ENCODE results near the gene MAP2K5. TPM values are rescaled to one million over a fixed set of nuclear protein-coding genes. Genes with fewer than 3 reads are reported as not detected.

MAP2K5 gene
- total RNA-seq, 1 donor from 2014 or later = 30.7 TPM

GRCh38 chr15:67850336-67850735 is 307.8 kb downstream of the MAP2K5 start:
- no peaks in the 10 kb centered on the region for H3K9me3 Mint-ChIP-seq (ENCODE audit: low read depth)
- H3K27ac Mint-ChIP-seq = no peak overlapping the region
- DNase-seq (ENCODE audit: low spot score, unreplicated experiment) = no peak
- H3K4me1 Mint-ChIP-seq (ENCODE audit: low read depth) = no peaks in the 10 kb centered on the region
- H3K27me3 Mint-ChIP-seq = peaks cover 4% of the 10 kb centered on the region
- H3K4me3 Mint-ChIP-seq (ENCODE audit: low read depth) = no peak overlapping the region
- no peak for TF ChIP-seq CTCF (IDR thresholded peaks at IDR 0.05; ENCODE audit: unreplicated experiment)
- no peaks in the 10 kb centered on the region for H3K36me3 Mint-ChIP-seq (ENCODE audit: insufficient read depth)

GRCh38 chr15:67850994-67851571 is 308.6 kb downstream of the MAP2K5 start:
- DNase-seq (ENCODE audit: low spot score, unreplicated experiment) = no peak
- Mint-ChIP-seq H3K4me3 (ENCODE audit: low read depth) (no peak overlapping the region), H3K36me3 (ENCODE audit: insufficient read depth) (no peaks in the 10 kb centered on the region), H3K9me3 (ENCODE audit: low read depth) (no peaks in the 10 kb centered on the region), H3K27ac (no peak overlapping the region), H3K4me1 (ENCODE audit: low read depth) (peaks cover 4% of the 10 kb centered on the region), H3K27me3 (peaks cover 4% of the 10 kb centered on the region)
- no peak for TF ChIP-seq CTCF (IDR thresholded peaks at IDR 0.05; ENCODE audit: unreplicated experiment)

- TF ChIP-seq CTCF (IDR thresholded peaks at IDR 0.05; ENCODE audit: unreplicated experiment) = no peak
- Mint-ChIP-seq H3K27me3 (peaks cover 4% of the 10 kb centered on the region), H3K4me1 (ENCODE audit: low read depth) (peaks cover 4% of the 10 kb centered on the region)
These were observed 309.9 kb downstream of the MAP2K5 start for GRCh38 chr15:67852418-67852817.

GRCh38 chr15:67853454-67853853 is 311.0 kb downstream of the MAP2K5 start:
- no peak for DNase-seq (ENCODE audit: low spot score, unreplicated experiment)
- peaks cover 4% of the 10 kb centered on the region for H3K4me1 Mint-ChIP-seq (ENCODE audit: low read depth)
- H3K27ac Mint-ChIP-seq = no peak overlapping the region
- H3K9me3 Mint-ChIP-seq (ENCODE audit: low read depth) = no peaks in the 10 kb centered on the region
- H3K27me3 Mint-ChIP-seq = no peaks in the 10 kb centered on the region
- H3K4me3 Mint-ChIP-seq (ENCODE audit: low read depth) = no peak overlapping the region
- no peaks in the 10 kb centered on the region for H3K36me3 Mint-ChIP-seq (ENCODE audit: insufficient read depth)
- TF ChIP-seq CTCF (IDR thresholded peaks at IDR 0.05; ENCODE audit: unreplicated experiment) = no peak

More at GRCh38 chr15:67852418-67852817, 309.9 kb downstream of the MAP2K5 start:
- H3K9me3 Mint-ChIP-seq (ENCODE audit: low read depth) = no peaks in the 10 kb centered on the region
- no peak overlapping the region for H3K27ac Mint-ChIP-seq
- DNase-seq (ENCODE audit: low spot score, unreplicated experiment) = no peak
- no peaks in the 10 kb centered on the region for H3K36me3 Mint-ChIP-seq (ENCODE audit: insufficient read depth)
- no peak overlapping the region for H3K4me3 Mint-ChIP-seq (ENCODE audit: low read depth)

- Mint-ChIP-seq H3K9me3 (ENCODE audit: low read depth) (no peaks in the 10 kb centered on the region), H3K27me3 (no peaks in the 10 kb centered on the region), H3K4me3 (ENCODE audit: low read depth) (no peak overlapping the region), H3K36me3 (ENCODE audit: insufficient read depth) (no peaks in the 10 kb centered on the region), H3K27ac (no peak overlapping the region), H3K4me1 (ENCODE audit: low read depth) (peaks cover 4% of the 10 kb centered on the region)
- no peak for DNase-seq (ENCODE audit: low spot score, unreplicated experiment)
- no peak for TF ChIP-seq CTCF (IDR thresholded peaks at IDR 0.05; ENCODE audit: unreplicated experiment)
These were observed 311.9 kb downstream of the MAP2K5 start for GRCh38 chr15:67854358-67854757.
